HG03159 (cell line): ENCODE measurements around the gene KCNJ5.
A peak's percentile ranks its signal among the peaks of the same experiment; 100 is the strongest.

Experiments
- ATAC-seq: cut with Tn5 transposase; IDR thresholded peaks from one replicate; pipeline ENCODE4 v1.9.1; 2021; ENCODE audit warnings: mild to moderate bottlenecking, moderate library complexity; ENCODE audit not compliant: unreplicated experiment

KCNJ5 gene

GRCh38 chr11:128890543-128891368 lies at the start of gene KCNJ5:
Gene KCNJ5, plus strand, starts transcription at chr11:128891356. Its CDS starts 19,918 bp downstream, at chr11:128911274.
- no peak for ATAC-seq

DNA sequence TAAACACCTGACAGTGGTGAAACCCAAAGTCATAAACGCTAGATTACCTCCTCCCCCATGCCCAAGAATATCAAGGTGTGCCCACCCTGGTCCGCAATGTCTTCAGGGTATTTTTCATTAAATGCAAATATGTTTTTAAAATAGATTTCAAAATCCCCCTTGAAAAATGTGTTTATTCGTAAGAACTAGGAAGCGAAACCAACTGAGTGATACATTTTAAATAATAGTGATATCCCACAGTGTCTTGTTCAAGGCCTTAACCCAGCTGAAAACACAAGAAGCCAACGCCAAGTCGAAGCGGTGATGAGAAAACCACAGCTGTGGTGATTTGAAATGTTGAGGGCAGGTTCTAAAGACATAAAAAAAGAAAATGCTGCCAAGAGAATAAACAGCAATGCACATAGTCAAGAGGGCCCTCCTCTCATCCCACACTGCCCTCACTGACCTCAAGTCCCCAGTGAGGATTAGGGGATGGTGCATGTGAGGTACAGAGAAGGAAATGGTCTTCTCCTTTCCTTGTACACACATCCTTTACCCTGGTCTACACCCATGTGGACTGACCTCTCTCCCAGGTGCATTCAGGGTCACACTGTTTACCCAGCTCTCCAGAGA lies 49.6 kb upstream of the KCNJ5 start:
- peak; percentile 63 for ATAC-seq

DNA sequence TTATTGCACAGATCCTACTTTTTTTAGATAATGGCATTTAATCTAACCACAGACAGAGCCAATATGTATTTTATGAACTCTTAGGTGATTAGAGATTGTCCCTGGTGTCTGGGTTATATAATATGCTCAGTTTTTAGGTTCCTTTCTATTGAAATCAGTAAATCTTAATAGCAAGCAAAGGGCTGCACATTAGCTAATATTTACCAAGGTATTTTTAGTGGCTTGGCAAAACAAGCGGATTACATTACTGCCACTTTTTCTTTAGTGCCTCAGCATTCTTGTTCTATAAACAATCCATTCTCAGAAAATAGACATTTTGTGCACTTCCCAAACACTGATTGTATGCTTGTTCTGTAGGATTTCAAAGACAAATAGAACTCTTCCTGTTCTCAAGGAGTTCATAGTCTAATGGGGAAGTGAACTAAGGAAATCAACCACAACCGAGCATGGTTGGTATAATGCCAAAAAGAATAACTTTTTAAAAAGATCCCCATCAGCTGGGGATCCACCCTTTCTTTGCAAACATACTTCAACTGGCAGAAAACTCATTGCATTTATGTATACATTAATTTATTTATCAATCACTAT lies 47.9 kb upstream of the KCNJ5 start:
- ATAC-seq = no peak

DNA sequence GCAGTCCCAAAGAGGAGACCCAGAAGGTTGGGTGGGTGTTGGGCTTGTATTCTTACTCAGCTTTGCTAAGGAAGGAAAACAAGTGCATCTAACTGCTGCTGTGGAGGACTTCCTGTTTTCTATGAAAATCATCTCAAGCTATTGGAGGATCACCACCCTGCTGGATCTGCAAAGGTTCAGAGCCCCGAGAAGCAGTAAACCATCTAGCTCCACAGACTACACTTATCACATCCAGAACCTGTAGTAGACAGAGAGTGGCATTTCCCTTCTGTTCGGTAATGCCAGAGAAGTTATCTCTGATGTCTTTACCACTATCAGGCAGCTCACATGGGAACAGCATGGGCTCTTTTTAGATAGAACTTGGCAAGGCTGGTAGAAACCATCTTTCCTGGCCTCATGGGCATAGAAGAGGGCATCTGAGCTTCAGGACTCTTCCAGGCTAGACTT lies 45.8 kb upstream of the KCNJ5 start:
- ATAC-seq = no peak

DNA sequence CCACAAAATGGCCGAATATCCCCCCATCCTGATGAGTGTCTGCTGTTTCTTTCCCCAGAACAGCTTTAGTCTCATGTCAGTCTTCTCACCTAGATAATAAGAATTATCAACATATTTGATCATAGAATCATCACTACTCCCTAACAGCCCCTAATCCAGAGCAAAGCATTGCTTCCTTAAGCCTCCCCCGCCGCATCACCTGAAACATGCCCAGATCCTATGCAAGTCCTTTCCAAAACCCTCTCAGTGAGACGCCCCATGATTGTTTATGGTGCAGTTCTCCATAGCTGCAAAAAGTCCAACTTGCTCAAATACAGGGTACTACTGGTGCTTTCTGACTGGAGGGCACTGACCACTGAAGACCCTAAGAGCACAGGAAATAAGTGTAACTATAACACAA lies 44.2 kb upstream of the KCNJ5 start:
- ATAC-seq = no peak

- peak; percentile 78 for ATAC-seq
Measured at GRCh38 chr11:128848815-128849455, 42.2 kb upstream of the KCNJ5 start.

GRCh38 chr11:128852327-128853023 lies 38.7 kb upstream of the KCNJ5 start:
- no peak for ATAC-seq

DNA sequence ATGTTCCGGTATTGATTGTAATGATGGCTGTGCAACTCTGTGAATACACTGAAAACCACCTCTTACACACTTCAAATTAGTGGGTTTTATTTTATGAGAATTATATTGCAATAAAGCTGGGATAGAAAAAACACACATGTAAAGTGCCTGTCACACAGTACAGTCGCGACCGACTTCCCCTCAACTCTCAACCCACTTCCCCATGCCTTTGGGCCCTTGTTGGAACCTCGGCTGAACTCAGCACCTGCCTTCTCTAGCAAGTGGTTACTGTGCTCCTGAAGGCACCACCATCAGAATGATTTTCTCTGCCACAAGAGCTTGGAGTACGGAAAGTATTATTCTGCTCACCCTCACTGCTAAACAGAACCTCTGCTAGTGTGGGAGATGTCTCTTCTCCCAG lies 37.6 kb upstream of the KCNJ5 start:
- no peak for ATAC-seq

DNA sequence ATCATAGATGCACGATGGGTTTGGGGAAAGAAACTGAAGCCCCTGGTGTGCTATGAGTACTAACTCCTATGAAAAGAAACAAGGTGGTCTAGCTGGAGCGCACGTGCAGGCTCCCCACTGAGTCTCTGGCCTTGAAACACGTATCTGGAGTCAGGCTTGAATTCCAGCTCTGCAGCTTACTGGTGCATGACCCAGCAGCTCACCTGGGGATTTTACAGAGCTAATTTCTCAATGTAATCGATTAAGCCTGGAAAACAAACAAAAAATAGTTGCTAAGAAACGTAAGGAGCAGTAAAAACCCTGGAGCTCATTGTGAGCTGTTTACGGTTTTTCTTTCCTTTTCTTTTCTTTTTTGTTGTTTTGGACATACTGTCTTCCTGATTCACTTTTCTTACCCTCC lies 36.3 kb upstream of the KCNJ5 start:
- ATAC-seq = no peak

- ATAC-seq = no peak
Measured at GRCh38 chr11:128856241-128856640, 34.9 kb upstream of the KCNJ5 start.

GRCh38 chr11:128857341-128857740 lies 33.8 kb upstream of the KCNJ5 start:
- no peak for ATAC-seq

DNA sequence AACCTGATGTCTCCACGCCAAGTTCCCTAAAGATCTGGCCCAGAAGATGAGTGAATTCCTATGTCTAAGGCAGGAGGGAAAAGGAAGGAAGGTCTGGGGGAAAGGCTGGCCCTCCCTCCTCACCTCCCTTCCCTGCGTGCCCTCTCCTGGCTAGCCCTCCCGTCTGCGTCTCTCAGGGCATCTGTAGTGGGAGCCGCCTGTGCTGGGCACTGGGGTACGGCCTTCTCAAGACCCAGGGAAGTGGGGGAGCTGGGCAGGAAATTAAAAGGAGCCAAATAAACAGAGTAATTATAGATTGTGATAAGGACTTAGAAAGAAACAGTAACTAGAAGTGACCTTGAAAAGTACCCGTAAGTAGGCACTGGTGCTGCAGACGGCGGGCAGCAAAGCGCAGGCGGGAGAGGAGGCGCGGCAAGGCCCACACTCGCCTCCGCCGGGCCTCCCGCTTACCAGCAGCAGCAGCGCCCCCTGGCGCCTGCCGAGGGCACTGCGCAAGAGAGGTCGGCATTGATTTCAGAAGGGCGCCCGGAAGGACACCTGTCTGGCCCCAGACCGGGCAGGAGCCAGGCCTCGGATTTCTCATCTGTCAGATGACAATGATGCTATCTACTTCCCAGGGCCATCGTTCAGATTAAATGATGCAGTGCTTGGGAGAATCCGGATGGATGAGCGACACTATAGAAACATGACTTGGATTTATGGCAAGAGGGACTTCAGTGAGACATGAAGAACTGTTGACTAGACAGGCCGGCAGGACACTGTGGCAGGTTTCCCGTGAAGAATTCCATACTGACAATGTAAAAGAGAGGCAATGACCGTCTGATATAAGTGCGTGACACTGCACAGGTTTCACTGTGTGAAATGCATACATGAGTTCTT lies 31.4 kb upstream of the KCNJ5 start:
- ATAC-seq = peak; percentile 93

DNA sequence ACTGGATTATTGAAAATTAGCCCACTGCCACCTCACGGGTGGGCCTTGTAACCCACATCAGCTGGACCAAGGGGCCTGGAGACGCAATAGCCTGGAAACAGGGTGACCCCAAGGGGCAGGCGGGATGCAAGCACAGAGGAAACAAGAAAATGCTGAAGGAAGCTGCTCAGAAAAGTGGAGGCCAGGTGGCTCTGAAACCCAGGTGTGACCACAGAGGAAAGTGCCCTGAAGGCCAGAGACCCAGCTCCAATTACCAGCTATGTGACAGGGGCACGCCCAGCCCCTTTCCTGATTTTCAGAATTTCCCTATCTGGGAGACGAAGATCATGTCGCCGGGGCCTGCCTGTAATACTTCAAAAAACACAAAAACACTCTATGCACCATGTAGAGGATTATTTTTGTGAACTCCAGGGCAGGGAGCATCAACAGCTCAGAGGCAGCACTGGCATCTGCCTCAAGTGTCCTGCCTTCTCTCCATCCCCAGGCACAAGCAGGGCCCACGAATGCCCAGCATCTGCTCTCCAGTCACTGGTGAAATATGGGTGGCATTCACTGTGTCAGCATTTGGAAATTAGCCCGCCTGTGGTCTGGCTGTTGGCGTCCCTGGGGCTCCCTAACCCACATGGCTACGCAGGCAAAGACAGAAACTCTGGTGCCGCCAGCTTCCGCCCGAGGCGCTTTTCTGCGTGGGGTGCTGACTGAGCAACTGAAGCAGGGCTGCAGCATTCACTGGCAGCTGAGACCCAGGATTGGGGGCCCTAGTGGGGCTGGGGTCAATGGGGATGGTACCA lies 30.4 kb upstream of the KCNJ5 start:
- ATAC-seq = no peak

DNA sequence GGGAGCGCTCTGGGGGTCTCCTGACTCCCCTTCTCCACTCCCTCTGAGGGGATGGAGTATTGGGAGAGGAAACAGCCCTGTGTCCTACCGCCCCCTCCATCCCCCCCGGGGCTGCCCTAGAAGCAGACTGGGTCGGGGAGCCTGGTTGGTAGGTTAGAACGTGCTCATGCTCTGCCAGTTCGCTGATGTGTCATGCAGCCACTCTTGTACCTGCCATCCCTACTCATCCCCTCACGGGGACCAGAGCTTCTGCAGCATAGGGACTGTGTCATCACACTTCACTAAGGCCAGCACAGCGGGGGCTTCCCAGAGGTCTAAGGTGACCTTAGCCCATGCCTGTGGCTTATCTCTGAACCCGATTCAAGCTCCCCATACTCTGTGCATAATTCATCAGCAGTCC lies 28.8 kb upstream of the KCNJ5 start:
- ATAC-seq = no peak

GRCh38 chr11:128862908-128863660 lies 28.1 kb upstream of the KCNJ5 start:
- ATAC-seq = no peak

DNA sequence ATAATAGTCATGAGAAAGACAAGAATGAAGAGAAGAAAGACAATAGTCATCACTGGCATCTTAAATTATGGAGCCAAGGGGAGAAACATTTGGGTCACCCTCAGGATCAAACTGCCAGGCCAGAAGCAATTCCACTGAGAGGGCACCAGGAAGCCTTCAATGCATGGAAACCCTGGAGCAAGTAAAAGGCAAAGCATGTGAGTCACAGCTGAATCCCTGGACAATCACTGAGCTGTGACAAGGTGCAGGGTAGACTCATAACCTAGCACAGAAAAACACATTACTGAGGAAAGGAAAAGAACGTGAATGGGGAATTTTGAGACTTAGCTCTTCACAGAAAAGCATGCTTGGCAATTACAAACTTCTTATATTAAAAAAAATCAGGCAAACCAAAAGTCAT lies 25.7 kb upstream of the KCNJ5 start:
- no peak for ATAC-seq

DNA sequence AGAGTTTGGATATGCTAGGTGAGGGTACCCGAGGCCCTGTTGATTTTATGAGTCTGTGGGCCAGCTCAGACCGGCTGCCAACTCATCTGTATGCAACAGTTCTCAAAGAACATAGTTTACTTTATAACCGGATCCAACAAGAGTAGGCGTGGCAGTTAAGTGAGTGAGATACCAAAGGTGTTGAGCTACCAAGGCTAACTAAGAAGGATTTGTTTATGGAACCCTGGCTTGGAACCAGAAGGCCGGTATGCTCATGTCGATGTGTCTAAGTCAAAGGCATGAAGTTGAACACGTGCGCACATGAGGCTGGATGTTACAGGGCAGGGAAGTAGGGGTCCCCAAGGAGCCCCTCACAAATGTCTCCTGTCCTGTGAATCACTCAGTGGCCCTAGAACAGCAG lies 23.9 kb upstream of the KCNJ5 start, which contains the start of gene KCNJ1:
Gene KCNJ1, minus strand, starts transcription at position 20 of the 400 bp plus-strand sequence. CDS start 27,053 bp downstream, outside the sequence.
- ATAC-seq = no peak
